Middle frontal gyrus (tissue), 1 donor: Measurements from ENCODE around the gene GNAT1.
A peak's percentile ranks its signal among the peaks of the same experiment; 100 is the strongest.
"Not testable (repeated sequence)": the region's sequence is repeated elsewhere in the genome, so short reads cannot be mapped to it uniquely, and the experiment has no call there.

Experiments used
- DNase-seq: peaks from one replicate; pipeline ENCODE4 v3.0.0-alpha.2; 2015; ENCODE audit warnings: low spot score; ENCODE audit errors: extremely low spot score

Gene GNAT1

DNA sequence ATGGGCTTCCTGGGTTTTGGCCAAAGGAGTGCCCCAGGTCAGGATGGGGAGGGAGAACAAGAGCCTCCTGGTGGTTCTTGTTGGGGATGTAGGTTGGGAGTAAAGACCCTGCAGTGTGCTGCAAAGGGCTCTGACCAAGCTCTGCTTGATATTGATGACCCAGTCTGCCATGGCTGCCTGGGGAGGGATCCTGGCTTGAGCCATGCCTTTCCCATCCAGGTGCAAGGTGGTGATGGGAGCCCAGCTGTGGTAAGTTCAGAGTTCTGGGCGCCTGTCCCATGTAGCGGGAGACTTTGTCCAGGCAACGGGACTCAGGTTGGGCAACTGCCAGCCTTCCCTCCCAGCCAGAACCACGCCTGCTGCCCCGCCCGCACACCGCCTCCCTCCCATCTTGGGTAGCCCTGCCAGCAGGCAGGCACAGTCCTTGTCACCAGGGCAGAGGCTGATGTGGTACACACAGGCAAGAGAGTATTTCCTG, 47.2 kb downstream of the GNAT1 start:
- DNase-seq: no peak

DNA sequence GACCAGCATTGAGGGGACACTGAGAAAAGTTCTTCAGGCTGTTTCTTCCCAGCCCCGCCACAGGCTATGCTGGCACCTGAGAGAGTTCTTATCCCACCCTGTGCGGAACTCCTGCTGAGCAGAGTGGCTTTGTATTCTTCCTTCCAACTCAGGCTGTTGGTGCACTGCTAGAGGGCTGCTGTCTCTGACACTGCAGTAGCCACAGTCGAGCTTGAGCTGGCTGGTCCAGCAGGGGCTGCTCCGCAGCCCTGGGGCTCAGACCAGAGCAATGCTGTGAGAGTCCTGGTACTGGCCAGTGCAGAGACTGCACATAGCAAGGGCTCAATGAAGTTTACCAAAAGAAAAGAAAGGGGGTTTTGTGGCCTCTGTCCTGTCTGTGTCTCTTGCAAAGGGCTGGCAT, 48.2 kb downstream of the GNAT1 start:
- DNase-seq: no peak

DNA sequence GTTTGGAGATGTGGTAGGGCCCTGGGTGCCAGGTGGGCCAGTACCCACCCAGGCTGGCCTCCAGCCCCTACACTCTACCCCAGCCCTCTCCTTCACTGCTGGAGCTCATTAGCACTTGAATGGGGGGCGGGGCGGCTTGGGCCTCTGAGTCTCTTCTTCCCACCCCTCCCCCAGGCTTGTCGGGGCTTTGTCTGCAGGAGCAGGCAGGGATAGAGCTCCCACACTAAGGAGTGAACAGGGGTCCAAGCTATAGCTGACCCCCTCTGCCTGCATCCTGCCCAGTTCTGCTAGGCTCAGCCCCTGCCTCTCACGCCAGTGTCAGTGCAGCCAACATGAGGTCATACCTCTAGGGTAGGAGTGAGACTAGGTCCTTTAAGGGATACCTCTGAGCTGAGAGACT, 49.8 kb downstream of the GNAT1 start:
- DNase-seq: no peak

DNA sequence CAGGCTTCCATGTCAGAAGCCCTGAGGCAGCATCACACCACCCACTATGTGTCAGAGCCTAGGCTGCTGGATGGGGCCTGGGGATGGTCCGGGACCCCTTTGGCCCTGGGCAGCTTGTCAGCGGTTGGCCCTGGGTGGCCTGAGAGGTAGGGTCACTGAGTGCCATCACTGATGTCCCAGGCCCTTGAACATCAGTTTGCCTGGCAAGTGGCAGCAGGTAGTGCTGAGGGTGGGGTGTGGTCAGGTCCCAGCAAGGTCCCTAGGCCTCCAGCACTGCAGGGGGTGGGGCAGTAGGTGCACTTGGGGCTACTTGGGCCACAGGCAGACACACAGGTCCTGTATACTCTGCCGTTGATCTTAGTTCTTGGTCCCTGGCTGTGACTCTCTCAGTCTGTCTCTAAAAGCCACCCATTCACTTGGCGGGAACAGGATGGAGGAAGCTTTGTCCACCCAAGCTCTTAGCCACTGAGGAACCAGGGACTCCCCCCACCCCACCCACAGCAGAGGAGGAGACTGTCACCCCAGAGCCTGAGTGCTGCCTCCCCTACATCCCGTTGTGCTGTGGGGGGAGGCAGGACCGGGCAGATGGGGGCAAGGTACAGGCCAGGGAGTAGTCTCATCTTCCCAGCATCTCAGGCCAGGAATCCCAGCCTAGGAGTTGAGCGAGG, 50.4 kb downstream of the GNAT1 start:
- no peak for DNase-seq

DNA sequence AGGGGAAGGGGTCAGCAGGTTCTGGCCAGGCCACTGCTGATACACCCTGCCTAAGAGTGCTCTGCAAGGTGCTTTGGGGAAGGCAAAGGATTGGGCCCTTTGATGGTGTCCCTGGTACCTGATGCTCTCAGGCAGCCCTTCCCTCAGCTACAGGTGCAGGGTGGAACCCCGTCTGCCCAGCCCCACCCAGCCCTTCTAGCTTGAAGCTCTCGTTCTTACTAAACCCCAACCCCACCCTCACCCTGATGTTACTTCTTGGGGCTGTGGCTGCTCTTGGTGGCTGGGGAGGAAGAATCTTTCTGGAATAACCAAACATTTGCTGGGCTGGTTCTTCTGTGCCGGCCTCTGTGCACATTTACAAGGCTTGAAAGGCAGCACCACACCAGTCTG, 51.0 kb downstream of the GNAT1 start:
- DNase-seq: no peak

DNA sequence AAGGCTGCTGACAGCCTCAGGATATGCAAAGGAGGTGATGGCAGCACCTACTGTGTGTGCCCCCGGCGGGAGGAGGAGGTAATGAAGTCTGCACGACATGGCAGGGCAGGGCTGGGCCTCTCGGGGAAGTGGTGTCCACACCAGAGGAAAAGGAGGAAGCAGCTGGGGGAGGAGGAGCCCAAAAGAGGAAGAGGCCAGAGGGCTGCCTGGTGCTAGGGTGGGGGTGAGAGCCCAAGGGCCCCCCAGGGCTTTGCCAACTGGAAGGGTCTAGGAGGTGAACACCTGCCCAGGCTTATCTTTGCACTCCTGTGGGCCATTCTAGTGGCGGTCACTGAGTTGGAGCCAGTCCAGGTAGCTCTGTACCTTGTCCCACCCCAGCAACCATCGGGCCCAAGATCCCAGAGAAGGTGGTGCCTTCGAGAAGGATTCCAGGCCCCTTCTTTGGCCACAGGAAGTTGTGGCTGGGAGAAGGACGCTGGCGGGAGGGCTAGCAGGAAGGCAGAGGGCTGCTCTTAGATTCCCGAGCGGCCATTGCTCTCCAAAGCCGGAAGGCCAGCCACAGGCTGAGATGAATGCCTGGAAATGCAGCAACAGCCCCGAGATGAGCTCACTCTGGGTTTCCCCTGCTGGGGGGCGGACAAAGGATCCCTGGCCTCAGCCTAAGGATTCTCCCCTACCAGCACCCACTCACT, 51.6 kb downstream of the GNAT1 start:
- no peak for DNase-seq

DNA sequence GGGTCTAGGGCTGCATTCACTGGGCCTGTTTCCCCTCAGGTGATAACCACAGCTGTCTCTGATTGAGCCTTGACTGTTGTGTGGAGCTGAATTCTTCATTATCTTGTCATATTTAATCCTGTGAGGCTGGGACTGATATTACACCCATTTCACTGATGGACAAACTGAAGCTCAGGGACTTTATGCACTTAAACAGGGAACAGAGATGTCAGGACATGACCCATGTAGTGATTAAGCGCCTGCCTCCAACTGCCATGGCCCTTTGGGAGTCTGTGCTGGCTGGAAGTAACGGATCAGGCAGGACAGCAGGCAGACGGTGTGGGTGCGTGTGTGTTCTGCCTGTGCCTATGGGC, 52.1 kb downstream of the GNAT1 start:
- no peak for DNase-seq

DNA sequence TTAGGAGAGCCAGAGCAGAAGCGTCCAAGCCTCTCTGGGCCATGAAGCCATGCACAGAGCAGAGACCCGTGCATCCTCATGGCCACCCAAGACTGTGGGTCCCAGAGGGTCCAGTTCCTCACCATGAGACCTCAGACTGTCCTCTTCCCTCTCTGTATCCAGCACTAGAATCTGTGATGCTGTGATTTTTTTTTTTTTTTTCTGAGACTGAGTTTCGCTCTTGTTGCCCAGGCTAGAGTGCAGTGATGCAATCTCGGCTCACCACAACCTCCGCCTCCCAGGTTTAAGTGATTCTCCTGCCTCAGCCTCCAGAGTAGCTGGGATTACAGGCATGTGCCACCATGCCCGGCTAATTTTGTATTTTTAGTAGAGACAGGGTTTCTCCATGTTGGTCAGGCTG, 53.4 kb downstream of the GNAT1 start:
- DNase-seq: not testable (repeated sequence)

DNA sequence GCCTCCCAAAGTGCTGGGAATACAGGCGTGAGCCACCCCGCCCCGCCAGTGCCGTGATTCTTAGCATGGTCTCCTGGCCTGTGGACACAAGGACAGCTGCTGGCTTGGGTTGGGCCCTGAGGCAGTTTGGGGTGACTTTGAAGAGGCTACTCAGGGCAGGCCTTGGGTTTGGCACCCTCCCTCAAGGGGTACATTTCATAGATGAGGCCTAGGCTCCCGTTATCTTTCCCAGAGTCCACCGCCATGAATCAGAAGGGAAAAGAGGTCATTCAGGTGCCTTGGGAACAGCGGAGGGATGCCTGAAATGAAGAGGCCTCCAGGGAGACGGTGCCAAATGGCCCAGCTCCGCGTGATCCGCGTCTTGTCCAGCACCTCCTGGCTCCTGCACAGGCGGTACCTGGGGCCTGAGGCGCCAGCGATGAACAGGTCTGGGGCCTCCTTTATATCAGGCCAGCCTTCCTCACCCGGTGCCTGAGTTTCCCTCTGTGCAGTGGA, 53.9 kb downstream of the GNAT1 start:
- no peak for DNase-seq

DNA sequence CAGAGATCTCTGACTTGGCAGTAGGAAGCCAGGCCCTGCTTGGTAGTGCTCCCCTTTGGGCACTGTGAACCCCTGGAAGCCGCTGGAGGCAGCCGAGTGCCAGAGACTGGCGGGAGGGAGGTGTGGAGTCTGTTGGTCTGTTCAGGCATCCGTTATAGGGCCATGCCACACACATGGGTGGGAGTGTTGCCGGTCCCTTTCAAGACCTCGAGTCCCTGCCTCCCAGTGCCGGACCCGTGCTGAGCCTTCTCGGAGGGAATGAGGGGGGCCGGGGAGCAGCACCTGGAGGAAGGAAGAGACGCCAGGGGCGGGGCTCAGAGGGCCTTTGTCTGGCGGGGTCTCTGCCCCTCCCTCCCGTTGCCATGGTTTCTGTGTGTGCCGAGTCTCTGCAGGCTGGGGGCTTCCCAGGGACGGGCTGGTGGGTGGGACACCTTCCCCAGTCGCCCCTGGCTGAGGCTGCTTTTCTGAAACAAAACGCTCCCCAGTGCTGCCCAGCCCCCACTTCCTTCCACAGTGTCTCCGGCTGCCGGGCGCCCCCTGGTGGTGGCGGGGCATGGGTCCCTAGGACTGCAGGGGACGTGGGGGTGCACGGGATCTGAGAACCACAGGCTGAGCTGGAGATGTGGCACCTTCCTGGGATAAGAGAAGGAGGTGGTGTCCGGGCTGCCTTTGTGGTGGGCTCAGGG, 54.6 kb downstream of the GNAT1 start:
- peak; percentile 66 for DNase-seq

DNA sequence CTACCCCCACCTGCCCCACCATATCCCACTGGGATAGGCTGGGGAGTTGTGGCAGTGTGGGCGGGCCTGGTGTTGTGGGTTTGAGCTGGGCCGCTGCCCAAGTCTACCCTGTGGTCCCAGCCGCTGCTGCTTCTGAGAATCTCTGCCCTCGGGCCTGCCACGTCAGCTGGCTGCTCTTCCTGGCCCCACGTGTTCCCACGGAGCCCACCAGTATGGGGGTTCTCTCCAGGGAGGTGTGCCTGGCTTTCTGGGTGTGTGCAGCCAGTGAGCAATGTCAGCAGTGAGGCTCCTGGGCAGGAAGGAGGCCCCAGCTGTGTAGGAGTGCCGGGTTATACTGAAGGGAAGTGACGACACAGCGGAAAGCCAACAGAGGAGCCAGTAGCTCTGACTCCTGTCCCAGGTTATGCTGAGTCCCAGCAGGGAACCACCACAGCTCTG, 55.1 kb downstream of the GNAT1 start:
- DNase-seq: no peak
